Keratinocyte (primary cell): ENCODE data around the gene NPM3.

Experiments
- EZH2 ChIP-seq: IDR thresholded peaks from one replicate; pipeline ENCODE4 v1.6.1; 2012; ENCODE audit warnings: inconsistent platforms, mild to moderate bottlenecking, low read length, moderate library complexity
- TF ChIP-seq, protein P1 (sequence below), 3 experiments: IDR thresholded peaks in 1 of 3; conservative IDR thresholded peaks in 1 of 3; optimal IDR thresholded peaks in 1 of 3; 2 replicates in 2 of 3; 3 replicates in 1 of 3; pipeline versions ENCODE3 to v1.5.1; 2011; ENCODE audit warnings: low read length in 3 of 3, mild to moderate bottlenecking in 3 of 3, moderate library complexity in 2 of 3, control low read depth in 1 of 3, inconsistent platforms in 1 of 3; ENCODE audit not compliant: insufficient read depth in 2 of 3; ENCODE audit errors: extremely low read depth in 1 of 3

DNA sequence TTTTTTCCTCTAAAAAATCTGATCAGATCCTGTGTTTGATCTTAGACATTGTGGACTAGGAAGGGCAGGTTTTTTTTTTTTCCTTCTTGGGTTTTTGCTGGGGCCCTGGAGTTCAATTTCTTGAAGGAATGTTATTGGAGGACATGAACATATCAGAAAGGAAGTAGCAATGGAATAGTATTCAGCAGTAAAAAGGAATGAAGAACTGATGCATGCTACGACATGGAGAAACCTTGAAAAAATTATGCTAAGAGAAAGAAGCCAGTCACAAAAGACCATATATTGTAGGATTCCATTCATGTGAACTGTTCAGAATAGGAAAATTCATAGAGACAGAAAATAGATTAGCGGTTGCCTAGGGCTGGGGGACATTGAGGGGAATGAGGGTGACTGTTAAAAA, 41.3 kb downstream of the NPM3 start:
- TF ChIP-seq, protein P1, sequence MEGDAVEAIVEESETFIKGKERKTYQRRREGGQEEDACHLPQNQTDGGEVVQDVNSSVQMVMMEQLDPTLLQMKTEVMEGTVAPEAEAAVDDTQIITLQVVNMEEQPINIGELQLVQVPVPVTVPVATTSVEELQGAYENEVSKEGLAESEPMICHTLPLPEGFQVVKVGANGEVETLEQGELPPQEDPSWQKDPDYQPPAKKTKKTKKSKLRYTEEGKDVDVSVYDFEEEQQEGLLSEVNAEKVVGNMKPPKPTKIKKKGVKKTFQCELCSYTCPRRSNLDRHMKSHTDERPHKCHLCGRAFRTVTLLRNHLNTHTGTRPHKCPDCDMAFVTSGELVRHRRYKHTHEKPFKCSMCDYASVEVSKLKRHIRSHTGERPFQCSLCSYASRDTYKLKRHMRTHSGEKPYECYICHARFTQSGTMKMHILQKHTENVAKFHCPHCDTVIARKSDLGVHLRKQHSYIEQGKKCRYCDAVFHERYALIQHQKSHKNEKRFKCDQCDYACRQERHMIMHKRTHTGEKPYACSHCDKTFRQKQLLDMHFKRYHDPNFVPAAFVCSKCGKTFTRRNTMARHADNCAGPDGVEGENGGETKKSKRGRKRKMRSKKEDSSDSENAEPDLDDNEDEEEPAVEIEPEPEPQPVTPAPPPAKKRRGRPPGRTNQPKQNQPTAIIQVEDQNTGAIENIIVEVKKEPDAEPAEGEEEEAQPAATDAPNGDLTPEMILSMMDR (optimal IDR thresholded peaks at IDR 0.05 in 1 of 3, IDR thresholded peaks at IDR 0.05 in 1 of 3, conservative IDR thresholded peaks at IDR 0.05 in 1 of 3; ENCODE audit: extremely low read depth in 1 of 3, insufficient read depth in 2 of 3, low read length in 3 of 3) = no peak
- TF ChIP-seq EZH2 = no peak
